Naive B cell (primary cell): ENCODE measurements around the gene ARPIN. TPM values are rescaled to one million over a fixed set of nuclear protein-coding genes. Genes with fewer than 3 reads are reported as not detected.
A peak's percentile ranks its signal among the peaks of the same experiment; 100 is the strongest.
"Not testable (repeated sequence)": the region's sequence is repeated elsewhere in the genome, so short reads cannot be mapped to it uniquely, and the experiment has no call there.

Experiments used
- ATAC-seq, 2 donors: fragments of 150-1000 bp; cut with Tn5 transposase; 2 replicates each; pipeline ENCODE4 v1.10.0; 2021; ENCODE audit warnings: low read depth in 2 of 2, mild to moderate bottlenecking in 2 of 2, moderate library complexity in 2 of 2
- DNase-seq: peaks from one replicate; pipeline ENCODE4 v3.0.0; 2022
- H3K27ac Mint-ChIP-seq, 6 donors: one replicate each; pipeline ENCODE4 v1.8.0; 2020 to 2022; ENCODE audit warnings: mild to moderate bottlenecking in 6 of 6, mixed read lengths in 6 of 6, moderate library complexity in 5 of 6, inconsistent platforms in 2 of 6
- H3K27me3 Mint-ChIP-seq, 3 donors: one replicate each; pipeline ENCODE4 v1.8.0; 2021 to 2022; ENCODE audit warnings: mixed read lengths in 3 of 3, mild to moderate bottlenecking in 1 of 3
- H3K36me3 Mint-ChIP-seq, 2 donors: one replicate each; pipeline ENCODE4 v1.8.0; 2020 to 2022; ENCODE audit warnings: mixed read lengths in 2 of 2, inconsistent platforms in 1 of 2, mild to moderate bottlenecking in 1 of 2
- H3K4me1 Mint-ChIP-seq, 3 donors: one replicate each; pipeline ENCODE4 v1.8.0; 2020 to 2022; ENCODE audit warnings: mixed read lengths in 3 of 3, inconsistent platforms in 1 of 3, mild to moderate bottlenecking in 1 of 3, moderate library complexity in 1 of 3
- H3K4me3 Mint-ChIP-seq, 8 donors: one replicate each; pipeline ENCODE4 v1.8.0; 2020 to 2022; ENCODE audit warnings: mild to moderate bottlenecking in 8 of 8, mixed read lengths in 8 of 8, moderate library complexity in 8 of 8, inconsistent platforms in 2 of 8
- H3K9me3 Mint-ChIP-seq, 7 donors: one replicate each; pipeline ENCODE4 v1.8.0; 2020 to 2022; ENCODE audit warnings: mixed read lengths in 7 of 7, mild to moderate bottlenecking in 5 of 7, inconsistent platforms in 2 of 7, moderate library complexity in 1 of 7
- polyA plus RNA-seq, 6 donors: library from polyadenylated mRNA; unstranded; fragments of 300-500 nt; fragmentation: Illumina TruSeq; gene quantifications; one replicate each; pipeline ENCODE4 v1.2.3, GENCODE V29; 2021; ENCODE audit warnings: low read depth in 6 of 6

Gene ARPIN
- polyA plus RNA-seq, 6 donors from 2014 or later: not detected

DNA sequence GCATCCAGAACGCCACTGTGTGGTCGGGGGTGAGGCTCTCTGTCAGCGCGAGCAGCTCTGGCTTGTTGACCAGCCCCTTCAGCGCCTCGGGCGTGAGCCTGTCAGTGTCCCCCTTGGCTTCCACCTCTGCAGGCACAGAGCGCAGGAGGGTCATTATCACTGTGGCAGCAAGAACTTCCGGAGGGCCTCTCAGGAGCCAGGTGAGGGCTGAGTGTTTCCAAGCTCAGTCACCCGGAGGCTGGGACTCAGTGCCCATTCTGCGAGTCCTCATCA lies 9.0 kb downstream of the ARPIN start:
- Mint-ChIP-seq H3K36me3 (no peaks in the 10 kb centered on the region), H3K27me3 (peaks cover 0 to 20% (median 17%) of the 10 kb centered on the region in 3 donors), H3K4me3 (no peak overlapping the region), H3K4me1 (peaks cover 0 to 6% (median 0%) of the 10 kb centered on the region in 3 donors), H3K27ac (no peak overlapping the region), H3K9me3 (no peaks in the 10 kb centered on the region)
- ATAC-seq: no peak
- DNase-seq: no peak

DNA sequence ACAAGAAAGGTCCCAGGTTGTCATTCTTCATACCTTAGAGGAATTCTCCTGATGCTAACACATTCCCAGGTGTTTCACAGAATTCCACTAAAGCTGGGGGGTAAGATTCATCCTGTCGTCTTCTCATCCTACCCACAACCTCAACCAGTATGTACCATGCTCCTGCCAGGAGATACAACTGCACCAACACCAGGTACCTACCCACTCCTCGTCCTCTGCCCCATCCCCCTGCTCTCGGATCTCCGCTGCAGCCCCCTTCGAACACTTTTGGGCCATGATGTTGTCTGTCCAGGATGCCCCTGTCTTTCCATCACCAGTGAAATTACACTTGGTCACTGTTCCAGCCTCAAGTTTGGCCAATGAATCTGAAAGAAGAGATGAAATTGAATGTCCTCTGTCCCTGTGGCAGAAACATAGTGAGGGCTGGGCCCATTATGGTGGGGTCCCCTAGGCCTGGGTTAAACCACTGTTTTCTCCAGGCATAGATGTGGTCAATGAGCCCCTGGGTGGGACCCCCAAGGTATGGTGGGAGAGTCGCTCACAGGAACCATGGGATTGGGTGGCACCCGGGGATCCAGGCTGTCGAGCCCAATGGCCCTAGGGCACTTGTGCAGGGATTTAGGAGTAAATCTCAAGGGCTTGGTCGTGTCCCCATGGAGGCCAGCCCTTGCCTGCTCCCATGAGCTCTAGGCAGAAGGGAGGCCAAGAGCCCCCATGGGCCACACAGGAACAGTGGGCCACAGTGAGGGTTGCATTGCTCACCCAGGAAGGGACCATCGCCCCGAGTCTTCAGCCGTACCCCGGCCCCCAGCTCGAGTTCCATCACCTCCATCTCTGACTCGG lies 9.5 kb downstream of the ARPIN start:
- Mint-ChIP-seq H3K9me3 (no peaks in the 10 kb centered on the region), H3K4me3 (no peak overlapping the region), H3K27me3 (peaks cover 0 to 19% (median 17%) of the 10 kb centered on the region in 3 donors), H3K4me1 (peaks cover 0 to 6% (median 0%) of the 10 kb centered on the region in 3 donors), H3K27ac (peak overlapping the region in 1 of 6 donors; percentile 29), H3K36me3 (no peaks in the 10 kb centered on the region)
- ATAC-seq: no peak
- no peak for DNase-seq

DNA sequence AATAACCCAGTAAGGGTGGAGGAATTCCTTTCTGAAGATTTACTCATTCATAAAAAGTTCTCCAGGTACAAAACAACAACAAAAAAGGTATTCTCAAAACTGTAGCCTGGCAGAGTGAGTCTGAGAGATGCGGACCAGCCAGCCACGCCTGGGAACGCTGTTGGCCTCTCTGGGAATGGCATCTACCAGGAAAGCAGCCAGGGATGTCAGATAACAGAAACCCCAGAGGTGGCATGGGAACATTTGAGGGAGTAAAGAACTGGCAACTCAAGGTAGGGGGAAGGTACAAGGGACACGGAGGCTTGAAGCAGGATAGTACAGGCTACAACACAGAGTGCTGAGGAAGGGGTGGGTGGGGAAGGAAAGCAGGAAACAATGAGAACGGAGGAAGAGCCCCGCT lies 11.9 kb downstream of the ARPIN start:
- Mint-ChIP-seq H3K36me3 (no peaks in the 10 kb centered on the region), H3K27me3 (peaks cover 0 to 9% (median 8%) of the 10 kb centered on the region in 3 donors), H3K9me3 (no peaks in the 10 kb centered on the region), H3K4me3 (no peak overlapping the region), H3K27ac (no peak overlapping the region), H3K4me1 (peaks cover 0 to 6% (median 0%) of the 10 kb centered on the region in 3 donors)
- no peak for ATAC-seq
- no peak for DNase-seq

DNA sequence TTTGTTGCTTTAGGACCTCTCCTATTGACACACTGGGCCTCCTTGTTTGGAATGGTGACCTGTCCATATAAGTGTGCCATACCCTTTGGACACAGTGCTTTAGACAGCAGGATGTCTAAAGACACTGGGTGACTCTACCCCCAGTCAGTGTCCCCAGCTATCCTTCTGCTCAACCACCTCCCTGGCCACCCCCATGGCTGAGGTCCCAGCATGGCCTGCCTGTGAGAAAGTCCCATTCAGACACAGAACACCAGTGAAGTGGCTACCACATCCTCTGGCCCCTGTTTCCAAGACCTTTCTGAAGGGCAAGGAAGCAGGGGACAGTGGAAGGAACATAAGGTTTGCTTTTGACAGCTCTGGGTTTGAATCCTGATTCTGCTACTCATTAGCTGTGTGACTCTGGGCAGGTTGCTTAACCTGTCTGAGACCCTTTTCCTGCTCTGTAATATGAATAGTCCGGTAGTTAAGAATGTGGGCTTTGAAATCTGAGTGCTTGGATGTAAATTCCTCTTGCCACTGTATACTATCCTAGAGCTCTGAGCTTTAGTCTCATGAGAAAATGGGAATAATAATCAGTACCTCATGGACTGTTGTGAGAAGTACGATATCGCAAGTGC lies 12.7 kb downstream of the ARPIN start:
- no peak for DNase-seq
- Mint-ChIP-seq H3K4me1 (peaks cover 0 to 6% (median 3%) of the 10 kb centered on the region in 3 donors), H3K27me3 (peaks cover 0 to 1% (median under 1%) of the 10 kb centered on the region in 3 donors), H3K36me3 (no peaks in the 10 kb centered on the region), H3K4me3 (no peak overlapping the region), H3K27ac (peak overlapping the region in 1 of 6 donors; percentile 8), H3K9me3 (no peaks in the 10 kb centered on the region)
- no peak for ATAC-seq

DNA sequence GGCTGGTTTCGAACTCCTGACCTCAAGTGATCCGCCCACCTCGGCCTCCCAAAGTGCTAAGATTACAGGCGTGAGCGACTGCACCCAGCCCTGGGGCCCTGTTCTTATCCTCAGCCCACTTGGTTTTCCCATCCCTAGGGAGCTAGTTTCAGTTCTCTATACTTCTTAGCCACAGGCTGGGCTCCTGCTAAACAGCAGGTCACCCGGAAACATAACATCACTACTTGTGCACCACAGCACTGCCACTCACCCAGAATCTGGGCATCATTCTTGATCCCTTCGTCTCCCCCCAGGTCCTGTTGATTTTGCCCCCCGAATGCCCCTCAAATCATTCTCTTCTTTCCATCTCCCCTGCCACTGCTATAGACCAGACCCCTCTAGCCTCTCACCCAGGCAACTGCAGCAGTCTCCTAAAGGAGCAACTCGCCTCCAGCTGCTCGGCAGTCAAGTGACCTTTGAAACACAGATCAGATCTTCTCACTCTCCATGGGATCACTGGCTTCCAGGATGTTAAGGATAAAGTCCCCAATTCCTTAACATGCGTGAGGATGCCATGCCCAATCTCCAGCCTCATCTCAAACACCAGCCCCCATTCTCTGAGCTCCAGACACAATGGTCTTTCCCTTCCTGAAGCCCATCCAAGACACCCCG lies 13.3 kb downstream of the ARPIN start:
- Mint-ChIP-seq H3K36me3 (no peaks in the 10 kb centered on the region), H3K9me3 (no peaks in the 10 kb centered on the region), H3K4me3 (no peak overlapping the region), H3K4me1 (peaks cover 0 to 10% (median 8%) of the 10 kb centered on the region in 3 donors), H3K27me3 (no peaks in the 10 kb centered on the region), H3K27ac (peak overlapping the region in 1 of 6 donors; percentile 8)
- ATAC-seq (no peak), DNase-seq (no peak)

DNA sequence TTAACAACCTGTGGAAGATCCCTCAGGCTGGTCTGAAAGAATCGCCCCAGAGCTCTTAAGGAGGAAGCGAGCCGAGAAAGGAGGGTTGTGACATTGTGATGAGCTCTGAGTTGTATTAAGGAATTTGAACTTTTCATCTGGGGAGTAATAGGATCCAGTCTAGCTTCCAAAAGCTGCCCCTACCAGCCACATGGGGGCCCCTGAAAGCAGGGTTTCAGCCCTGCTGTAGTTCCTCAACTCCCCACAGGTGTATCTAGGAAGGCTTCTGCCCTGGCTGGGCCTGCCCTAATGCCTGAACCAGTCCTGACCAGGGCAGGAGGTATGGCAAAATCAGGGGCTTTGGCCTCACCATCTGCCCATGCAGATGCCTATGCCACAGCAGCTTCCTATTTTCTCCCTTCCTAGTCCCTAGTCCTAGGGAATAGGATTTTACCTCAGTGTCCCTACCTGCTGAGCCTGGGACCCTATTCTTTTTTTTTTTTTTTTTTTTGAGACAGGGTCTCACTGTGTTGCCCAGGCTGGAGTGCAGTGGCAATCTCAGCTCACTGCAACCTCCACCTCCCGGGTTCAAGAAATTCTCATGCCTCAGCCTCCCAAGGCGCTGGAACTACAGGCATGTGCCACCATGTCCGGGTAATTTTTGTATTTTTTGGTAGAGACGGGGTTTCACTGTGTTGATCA lies 14.0 kb downstream of the ARPIN start:
- DNase-seq (peak; percentile 46), ATAC-seq (peak; percentile 61 to 64)
- no peaks in the 10 kb centered on the region for H3K36me3 Mint-ChIP-seq
- H3K4me3 Mint-ChIP-seq: peak overlapping the region in 1 of 8 donors; percentile 36
- H3K4me1 Mint-ChIP-seq: peaks cover 0 to 16% (median 10%) of the 10 kb centered on the region in 3 donors
- H3K27ac Mint-ChIP-seq: no peak overlapping the region
- no peaks in the 10 kb centered on the region for H3K9me3 Mint-ChIP-seq
- no peaks in the 10 kb centered on the region for H3K27me3 Mint-ChIP-seq

DNA sequence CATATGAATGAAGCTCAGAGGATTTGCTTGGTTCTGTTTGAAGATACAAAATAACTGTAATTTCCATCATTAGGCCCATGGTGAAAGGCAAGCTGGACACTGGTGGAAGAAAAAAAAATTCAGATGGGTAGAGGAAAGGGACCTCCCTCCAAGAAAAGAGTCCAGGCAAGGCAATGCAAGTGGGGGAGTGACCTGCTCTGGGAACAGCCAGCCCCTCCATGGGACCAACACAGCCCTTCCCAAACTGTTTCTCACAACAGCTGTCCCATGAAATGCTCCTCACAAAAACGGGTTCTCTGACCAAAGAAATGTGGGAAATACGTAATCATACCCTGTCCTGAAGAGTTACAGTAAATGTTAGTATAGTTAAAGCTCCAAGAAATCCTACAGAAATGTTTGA lies 14.6 kb downstream of the ARPIN start:
- Mint-ChIP-seq H3K36me3 (no peaks in the 10 kb centered on the region), H3K9me3 (no peaks in the 10 kb centered on the region), H3K27me3 (no peaks in the 10 kb centered on the region), H3K4me3 (peak overlapping the region in 1 of 8 donors; percentile 36), H3K27ac (no peak overlapping the region), H3K4me1 (peaks cover 0 to 22% (median 10%) of the 10 kb centered on the region in 3 donors)
- ATAC-seq (no peak), DNase-seq (no peak)

DNA sequence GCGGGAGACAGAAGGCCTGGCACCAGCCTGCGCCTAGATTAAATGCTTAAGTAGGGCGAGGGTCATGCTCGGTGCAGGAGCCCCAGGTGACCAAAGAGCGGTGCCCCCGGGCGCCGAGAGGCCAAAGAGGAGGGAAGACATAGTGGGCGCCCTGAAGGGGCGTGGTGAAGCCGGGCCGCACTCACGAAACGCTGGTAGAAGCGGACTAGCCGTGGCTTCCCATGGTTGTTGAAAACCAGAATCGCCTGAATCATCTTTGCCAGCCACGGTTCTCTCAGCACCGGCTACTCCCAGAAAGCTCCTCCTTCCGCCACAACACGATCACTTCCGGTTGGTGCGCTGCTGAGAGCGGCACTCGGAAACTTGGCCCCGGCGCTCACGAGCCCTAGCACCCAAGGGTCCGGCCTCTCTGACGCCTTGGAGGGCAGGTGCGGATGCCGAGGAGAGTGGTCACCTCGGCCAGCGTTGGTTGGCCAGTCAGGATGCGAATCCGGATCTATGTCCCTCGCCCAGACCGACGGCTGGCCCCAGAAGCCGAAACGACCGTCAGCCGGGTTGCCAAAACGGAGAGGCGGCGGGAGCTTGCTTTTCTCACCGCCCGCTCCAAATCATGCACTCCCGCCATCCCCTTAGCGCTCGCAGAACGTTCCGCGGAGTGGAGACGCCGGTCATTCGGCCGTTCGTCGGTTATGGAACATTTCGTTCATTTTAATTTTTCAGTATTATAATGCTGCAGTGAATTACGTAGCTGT lies 18.9 kb downstream of the ARPIN start, which contains the start of gene AP3S2:
TSS of gene AP3S2 (minus strand) at position 299 of the 752 bp plus-strand sequence. CDS start at position 254, 45 bp downstream.
- H3K27me3 Mint-ChIP-seq: no peaks in the 10 kb centered on the region
- H3K4me3 Mint-ChIP-seq: peak within 1 kb of the TSS; percentile 93 to 99 (median 98)
- peak; percentile 90 to 93 for ATAC-seq
- H3K36me3 Mint-ChIP-seq: no peaks in the 10 kb centered on the region
- peak; percentile 80 for DNase-seq
- peak within 1 kb of the TSS; percentile 88 to 96 (median 94) for H3K27ac Mint-ChIP-seq
- peaks cover 6 to 45% (median 8%) of the 10 kb centered on the region in 3 donors for H3K4me1 Mint-ChIP-seq
- no peaks in the 10 kb centered on the region for H3K9me3 Mint-ChIP-seq

DNA sequence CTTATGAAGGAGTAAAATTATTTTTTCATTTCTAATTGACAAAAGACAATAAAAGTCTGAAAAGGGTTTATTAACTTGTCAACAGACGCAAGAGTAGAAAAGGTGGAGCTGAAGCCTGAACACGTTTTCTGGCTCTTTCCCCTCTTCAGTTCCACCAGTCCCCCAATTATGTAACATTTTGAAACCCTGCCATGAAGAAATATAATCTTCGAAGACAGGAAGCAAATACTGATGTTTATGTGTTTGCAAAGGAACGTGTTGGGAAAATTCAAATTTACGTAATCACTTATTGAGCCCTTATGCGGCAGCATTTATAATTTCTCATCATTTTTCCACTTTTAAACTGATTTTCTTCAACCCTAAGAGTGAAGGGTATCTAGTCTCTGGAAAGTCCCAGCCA lies 19.7 kb downstream of the ARPIN start:
- Mint-ChIP-seq H3K4me1 (peaks cover 6 to 45% (median 8%) of the 10 kb centered on the region in 3 donors), H3K27ac (peak overlapping the region in 5 of 6 donors; percentile 88 to 96 (median 93)), H3K9me3 (no peaks in the 10 kb centered on the region), H3K27me3 (no peaks in the 10 kb centered on the region), H3K4me3 (peak overlapping the region; percentile 93 to 99 (median 98)), H3K36me3 (no peaks in the 10 kb centered on the region)
- DNase-seq: no peak
- ATAC-seq: no peak

DNA sequence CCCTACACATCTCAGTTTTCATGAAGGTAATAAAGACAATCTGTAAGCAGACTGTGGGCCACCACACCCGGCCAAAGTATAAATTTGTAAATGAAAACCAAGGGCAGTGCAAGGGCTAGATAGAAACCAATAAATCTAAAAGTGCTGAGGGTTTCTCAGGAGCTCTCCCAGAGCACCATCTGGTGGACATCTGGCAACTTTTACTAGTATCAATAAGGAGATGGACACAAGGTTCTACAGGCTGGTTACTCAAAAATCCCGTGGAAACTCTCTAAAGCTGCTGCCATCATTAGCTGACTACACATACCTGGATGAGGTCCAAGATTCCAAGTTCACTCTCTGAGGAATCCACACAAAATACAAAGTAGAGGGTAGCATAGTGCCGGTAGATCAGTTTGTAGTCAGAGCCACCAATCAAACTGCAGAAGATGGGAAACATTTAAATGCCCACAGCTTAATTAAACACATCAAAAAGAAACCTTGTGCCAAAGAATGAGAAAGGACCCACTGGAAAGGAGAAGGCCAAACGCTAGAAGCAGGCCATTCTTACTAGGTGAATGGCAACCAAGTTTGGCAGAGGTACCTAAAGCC lies 24.4 kb downstream of the ARPIN start:
- Mint-ChIP-seq H3K27me3 (no peaks in the 10 kb centered on the region), H3K27ac (no peak overlapping the region), H3K9me3 (no peaks in the 10 kb centered on the region), H3K4me3 (no peak overlapping the region), H3K4me1 (peaks cover 4 to 25% (median 6%) of the 10 kb centered on the region in 3 donors), H3K36me3 (peaks cover 0 to 3% of the 10 kb centered on the region in 2 donors)
- ATAC-seq (no peak), DNase-seq (no peak)

DNA sequence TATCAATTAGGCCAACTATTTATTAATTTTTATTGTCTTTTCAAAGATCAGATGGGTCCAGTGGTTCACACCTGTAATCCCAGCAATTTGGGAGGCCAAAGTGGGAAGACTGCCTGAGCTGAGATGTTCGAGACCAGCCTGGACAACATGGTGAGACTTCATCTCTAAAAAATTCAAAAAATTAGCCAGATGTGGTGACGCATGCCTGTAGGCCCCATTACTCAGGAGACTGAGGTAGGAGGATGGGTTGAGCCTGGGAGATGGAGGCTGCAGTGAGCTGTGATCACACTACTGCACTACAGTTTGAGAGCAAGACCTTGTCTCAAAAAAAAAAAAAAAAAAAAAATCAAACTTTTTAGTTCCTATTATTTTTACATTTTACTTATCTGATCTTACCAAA lies 27.1 kb downstream of the ARPIN start:
- H3K36me3 Mint-ChIP-seq: peaks cover 0 to 4% of the 10 kb centered on the region in 2 donors
- peaks cover 0 to under 1% (median 0%) of the 10 kb centered on the region in 3 donors for H3K4me1 Mint-ChIP-seq
- ATAC-seq (no peak), DNase-seq (no peak)
- H3K4me3 Mint-ChIP-seq: no peak overlapping the region
- H3K27me3 Mint-ChIP-seq: no peaks in the 10 kb centered on the region
- no peaks in the 10 kb centered on the region for H3K9me3 Mint-ChIP-seq
- H3K27ac Mint-ChIP-seq: no peak overlapping the region

DNA sequence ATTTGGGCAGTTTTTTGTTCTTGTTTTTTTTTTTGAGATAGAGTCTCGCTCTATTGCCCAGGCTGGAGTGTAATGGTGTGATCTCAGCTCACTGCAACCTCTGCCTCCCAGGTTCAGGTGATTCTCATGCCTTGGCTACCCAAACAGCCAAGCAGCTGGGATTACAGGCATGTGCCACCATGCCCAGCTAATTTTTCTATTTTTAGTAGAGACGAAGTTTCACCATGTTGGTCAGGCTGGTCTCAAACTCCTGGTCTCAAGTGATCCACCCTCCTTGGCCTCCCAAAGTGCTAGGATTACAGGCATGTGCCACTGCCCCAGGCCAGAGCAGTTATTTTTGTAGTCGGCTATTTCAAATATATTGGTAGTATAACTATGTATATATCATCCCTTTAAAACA lies 27.6 kb downstream of the ARPIN start:
- H3K27me3 Mint-ChIP-seq, ATAC-seq, H3K36me3 Mint-ChIP-seq, H3K4me1 Mint-ChIP-seq, H3K9me3 Mint-ChIP-seq, DNase-seq, H3K4me3 Mint-ChIP-seq: not testable (repeated sequence)
- H3K27ac Mint-ChIP-seq: peak overlapping the region in 1 of 6 donors; percentile 24
